ENCODE data around the gene KLHDC7B. TPM values are rescaled to one million over a fixed set of nuclear protein-coding genes. Genes with fewer than 3 reads are reported as not detected.
A peak's percentile ranks its signal among the peaks of the same experiment; 100 is the strongest.

Gene KLHDC7B
- total RNA-seq, 1 donor from 2014 or later: 0.10 TPM

DNA sequence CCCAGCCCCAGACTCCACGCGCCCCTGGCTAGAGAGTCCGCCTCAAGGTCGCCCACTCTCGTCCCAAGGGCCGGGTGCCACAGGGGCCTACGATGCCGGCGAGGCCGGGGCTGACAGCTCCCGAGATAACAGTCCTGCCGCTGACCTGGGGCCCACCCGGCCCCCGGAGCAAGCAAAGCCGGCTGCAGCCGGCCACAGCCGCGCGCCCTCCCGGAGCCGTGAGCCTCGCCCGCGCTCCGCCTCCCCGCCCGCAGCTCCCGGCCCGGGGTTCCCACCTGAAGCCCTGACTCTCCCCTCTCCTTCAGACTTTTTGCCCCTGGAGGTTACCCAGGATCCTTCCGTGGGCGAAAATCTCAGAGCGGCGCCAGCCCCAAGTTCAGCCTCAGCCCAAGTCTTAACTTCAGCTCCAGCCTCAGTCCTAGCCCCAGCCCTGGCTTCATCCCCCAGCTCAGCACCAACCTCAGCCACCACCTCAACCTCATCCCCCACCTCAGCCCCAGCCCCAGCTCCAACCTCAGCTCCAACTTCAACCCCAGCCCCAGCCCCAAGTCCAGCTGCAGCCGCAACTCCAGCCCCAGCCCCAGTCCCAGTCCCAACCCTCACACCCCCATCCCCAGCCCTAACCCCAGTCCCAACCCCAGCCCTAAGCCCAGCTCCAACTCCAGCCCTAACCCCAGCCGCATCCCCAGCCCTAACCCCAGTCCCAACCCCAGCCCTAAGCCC is 1.7 kb downstream of the KLHDC7B start:
- DNase-seq (ENCODE audit: low spot score): no peak

DNA sequence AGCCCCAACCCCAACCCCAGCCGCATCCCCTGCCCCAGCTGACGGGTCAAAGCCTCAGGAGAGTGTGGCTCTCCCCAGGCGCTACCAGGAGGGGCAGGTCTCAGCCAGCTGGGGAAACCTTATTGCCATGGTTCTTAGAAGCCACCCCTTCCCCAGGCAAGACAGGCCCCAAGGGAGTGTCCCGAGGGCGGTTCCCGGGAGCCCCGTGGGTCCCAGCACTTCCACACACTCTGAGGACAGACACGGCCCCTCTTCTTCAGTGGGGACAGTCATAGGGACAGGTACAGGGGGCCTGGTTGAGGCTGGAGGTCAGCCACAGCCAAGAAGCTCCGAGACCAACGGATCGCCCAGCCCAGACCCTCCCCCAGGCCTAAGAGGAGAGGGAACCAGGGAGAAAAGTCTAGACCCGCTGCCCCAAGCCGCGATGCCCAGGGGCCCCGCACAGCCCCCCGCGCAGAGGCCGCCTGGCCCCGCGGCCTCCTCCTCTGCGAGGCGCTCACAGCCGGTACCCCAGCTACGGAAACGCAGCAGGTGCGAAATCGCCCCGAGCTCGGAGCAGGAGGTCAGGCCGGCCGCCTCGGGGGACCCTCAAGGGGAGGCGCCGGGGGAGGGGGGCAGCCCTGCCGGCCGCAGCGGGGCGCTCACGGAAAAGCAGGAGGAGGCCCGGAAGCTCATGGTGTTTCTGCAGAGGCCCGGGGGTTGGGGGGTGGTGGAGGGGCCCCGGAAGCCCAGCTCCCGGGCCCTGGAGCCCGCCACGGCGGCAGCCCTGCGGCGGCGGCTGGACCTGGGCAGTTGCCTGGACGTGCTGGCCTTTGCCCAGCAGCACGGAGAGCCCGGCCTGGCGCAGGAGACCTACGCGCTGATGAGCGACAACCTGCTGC is 2.6 kb downstream of the KLHDC7B start:
- DNase-seq (ENCODE audit: low spot score): no peak

DNA sequence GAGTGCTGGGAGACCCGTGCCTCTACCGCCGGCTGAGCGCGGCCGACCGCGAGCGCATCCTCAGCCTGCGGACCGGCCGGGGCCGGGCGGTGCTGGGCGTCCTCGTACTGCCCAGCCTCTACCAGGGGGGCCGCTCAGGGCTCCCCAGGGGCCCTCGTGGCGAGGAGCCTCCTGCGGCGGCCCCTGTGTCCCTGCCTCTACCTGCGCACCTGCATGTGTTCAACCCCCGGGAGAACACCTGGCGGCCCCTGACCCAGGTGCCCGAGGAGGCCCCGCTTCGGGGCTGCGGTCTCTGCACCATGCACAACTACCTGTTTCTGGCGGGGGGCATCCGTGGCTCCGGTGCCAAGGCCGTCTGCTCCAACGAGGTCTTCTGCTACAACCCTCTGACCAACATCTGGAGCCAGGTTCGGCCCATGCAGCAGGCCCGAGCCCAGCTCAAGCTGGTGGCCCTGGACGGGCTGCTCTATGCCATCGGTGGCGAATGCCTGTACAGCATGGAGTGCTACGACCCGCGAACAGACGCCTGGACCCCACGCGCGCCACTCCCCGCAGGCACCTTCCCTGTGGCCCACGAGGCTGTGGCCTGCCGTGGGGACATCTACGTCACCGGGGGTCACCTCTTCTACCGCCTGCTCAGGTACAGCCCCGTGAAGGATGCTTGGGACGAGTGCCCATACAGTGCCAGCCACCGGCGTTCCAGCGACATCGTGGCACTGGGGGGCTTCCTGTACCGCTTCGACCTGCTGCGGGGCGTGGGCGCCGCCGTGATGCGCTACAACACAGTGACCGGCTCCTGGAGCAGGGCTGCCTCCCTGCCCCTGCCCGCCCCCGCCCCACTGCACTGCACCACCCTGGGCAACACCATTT is 3.5 kb downstream of the KLHDC7B start:
- DNase-seq (ENCODE audit: low spot score): no peak

DNA sequence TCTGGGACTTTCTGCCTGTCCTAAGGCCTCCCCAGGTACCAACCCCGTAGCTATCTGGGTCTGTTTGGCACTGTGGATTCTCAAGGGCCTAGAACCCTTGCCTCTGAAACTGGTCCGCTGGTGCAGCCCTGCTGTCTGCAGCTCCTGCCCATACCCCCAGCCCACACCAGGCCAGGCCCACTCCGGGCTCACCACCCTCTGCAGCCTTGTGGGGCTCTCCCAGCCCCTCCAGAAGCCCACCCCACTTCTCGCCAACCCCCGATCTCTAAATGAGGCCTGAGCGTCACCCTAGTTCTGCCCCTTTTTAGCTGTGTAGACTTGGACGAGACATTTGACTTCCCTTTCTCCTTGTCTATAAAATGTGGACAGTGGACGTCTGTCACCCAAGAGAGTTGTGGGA is 4.7 kb downstream of the KLHDC7B start:
- DNase-seq (ENCODE audit: low spot score): no peak

DNA sequence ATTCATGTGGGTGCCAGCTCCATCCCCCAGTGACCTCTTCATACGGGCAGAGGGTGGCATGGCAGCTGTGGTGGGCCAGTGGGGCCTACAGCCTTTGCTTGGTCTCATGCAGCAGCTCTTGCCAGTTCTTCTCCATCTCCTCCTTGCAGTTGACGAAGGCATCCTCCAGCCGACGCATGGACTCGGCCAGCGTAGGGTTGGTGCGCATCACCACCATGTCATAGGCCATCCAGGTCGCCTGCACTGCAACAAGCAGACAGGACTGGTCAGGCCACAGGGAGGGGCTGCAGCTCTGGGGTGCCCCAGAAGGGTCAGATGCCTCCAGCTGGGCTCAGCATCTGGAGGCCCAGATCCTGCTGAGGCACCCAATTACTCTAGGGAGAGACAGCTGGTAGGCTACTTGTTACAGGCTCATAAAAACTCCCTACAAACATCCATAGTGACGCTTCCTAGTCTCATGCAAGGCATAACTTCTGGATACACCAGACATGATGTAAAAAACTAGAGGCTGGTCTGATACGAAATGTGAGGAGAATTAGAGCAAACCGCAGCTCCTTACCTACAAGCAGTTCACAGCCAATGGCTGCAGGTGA is 5.6 kb downstream of the KLHDC7B start:
- no peak for DNase-seq (ENCODE audit: low spot score)

DNA sequence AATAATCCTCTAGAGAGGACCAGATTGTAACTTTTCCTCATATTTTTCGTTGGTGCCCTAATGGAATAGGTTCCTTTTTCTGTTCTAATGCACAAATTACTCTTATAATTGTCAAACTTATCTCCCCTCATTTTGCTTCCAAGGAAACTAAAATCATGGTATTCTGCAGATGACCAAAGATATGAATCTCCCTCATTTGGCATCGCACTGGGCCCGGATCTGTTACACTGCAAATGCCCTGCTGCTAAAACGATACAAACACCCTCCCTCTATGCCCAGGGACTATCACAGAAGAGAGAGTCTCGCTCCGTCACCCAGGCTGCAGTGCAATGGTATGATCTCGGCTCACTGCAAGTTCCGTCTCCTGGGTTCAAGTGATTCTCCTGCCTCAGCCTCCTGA is 7.6 kb downstream of the KLHDC7B start:
- DNase-seq (ENCODE audit: low spot score): no peak

DNA sequence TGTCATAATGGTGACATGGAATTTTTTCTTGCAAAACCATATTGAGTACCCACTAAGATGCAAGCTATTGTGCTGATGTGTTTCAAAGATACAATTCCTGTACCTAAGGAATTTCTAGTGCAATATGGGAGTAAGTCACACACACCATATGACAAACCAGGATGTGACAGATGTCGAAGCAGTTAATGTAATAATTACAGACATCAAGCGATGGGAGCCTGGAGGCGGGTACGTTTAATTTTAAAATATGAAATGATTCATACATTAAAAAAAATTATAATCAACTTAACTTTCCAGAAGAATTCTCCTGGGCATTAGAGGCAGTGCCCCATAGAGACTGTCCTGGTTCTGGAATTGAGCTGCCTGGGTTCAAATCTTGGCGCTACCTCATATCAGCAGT is 11.0 kb downstream of the KLHDC7B start:
- no peak for DNase-seq (ENCODE audit: low spot score)

DNA sequence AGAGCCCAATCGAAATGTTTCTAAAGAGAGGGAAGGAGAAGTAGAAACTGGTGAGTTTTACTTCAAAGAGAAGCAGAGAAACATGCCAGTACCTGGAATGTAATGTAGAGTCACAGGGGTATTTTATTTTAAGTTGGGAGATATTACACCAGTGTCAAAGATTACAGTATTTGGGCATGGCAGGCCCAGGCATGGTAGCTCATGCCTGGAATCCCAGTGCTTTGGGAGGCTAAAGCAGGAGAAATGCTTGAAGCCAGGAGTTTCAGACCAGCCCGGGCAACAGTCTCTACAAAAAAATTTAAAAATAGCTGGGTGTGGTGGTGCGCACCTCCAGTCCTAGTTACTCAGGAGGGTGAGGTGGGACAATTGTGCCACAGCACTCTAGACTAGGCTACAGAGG is 14.3 kb downstream of the KLHDC7B start:
- no peak for DNase-seq (ENCODE audit: low spot score)

DNA sequence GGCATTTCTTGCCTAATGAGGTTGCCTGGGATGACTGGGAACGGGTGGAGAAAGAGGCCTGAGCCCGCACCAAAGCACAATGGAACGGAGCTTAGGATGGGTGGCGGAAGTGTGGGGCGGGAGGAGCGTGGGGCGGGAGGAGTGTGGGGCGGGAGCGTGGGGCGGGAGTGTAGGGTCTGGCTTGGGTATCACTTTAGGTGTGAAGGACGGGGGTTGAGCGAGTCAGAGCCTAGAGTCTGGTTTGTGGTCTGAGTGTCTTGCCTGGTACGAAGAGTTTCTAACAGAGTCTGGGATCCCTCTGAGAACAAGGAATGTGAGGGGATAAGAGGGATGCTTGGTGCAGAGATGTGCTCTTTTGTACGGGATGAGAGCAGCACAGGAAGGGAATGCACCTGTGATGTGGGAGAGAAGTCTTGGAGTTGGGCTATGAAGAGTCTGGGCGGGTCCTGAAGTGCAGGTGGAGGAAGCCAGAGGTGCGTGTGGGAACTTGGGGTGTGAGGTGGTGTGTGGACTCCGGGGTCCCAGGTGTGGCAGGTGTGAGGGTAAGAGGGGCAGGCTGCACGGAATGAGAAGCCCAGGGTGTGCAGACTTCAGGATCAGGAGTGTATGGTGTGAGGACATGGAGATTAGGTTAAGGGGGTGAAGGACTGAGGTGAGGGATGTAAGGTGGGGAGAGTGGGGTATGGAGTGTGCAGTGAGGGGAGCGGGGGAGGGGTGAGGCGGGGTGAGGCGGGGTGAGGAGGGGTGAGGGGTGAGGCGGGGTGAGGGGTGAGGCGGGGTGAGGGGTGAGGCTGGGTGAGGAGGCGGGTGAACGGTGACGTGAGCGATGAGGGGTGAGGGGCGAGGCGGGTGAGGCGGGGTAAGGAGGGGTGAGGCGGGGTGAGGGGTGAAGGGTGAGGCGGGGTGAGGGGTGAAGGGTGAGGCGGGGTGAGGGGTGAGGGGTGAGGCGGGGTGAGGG is 16.0 kb downstream of the KLHDC7B start:
- no peak for DNase-seq (ENCODE audit: low spot score)

DNA sequence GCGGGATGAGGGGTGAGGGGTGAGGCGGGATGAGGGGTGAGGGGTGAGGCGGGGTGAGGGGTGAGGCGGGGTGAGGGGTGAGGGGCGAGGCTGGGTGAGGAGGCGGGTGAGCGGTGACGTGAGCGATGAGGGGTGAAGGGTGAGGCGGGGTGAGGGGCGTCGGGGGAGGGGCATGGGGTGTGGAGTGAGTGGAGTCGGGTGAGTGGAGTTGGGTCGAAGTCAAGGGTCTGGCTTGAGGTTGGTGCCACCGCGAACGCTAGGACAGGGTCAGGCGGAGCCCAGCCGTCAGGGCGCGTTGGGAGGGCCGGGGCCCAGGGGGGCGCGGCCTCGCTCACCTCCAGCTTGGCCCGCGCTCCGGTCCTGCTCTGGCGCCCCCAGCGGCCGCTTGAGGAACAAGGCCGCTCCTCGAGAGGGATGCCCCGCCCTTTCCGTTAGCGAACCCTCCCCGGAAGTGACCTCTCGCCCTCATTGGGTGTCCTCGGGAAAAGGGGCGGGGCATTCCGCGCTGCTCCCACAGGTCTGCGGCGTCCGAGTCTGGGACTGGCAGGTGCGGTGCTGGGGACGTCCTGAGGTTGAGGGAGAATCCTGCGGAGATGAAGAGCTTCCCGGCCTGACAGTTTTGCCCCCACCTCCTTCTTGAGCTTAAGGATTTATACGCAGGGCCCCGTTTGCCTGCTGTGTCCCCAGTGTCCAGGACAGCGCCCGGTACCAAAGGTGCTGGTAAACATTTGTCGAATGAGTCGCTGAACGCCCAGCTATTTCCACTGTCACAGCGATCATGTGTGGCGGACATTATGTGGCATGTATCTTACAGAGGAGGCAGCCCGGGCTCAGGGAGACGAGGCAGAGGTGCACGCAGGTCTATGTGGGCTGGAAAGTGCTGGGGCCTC is 17.1 kb downstream of the KLHDC7B start, which contains the start of gene SYCE3:
Gene SYCE3 (minus strand): TSS at position 397 of the 890 bp plus-strand sequence. CDS start 6,514 bp downstream, outside the sequence.
- peak; percentile 99 for DNase-seq (ENCODE audit: low spot score)

DNA sequence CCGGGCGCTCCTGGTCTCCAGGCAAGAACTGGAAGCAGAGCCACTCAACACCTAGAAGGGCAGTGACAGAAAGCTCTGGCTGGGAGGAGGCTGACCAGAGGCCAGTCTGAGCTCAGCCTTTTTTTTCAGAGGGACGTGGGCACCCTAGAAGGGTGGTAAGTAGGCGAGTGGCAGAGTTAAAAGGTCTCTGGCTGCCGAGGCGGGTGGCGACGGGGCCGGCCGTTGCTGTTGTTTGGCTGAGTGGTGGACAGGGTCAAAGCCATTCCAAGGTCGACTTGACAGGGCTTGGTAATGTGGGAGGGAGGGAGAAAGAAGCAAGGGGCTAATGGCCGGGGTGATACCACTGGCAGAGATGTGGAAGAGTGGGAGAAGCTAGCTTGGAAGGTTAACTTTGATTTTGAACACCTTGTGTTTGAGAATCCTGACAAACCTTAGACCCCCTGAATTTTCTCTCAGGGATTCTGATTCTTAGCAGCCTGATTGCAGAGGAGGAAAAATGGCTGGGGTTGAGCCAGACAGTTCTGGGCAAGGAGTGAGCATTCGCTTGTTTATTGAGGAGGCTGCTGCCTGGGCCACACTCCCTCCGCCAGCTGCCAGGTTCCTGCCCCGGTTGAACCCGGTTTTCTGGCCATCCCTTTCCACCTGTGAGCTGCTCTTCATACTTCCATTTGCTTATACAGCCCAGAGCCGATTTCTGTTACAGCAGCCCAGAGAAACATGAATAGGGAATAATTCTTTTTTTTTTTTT is 17.9 kb downstream of the KLHDC7B start:
- no peak for DNase-seq (ENCODE audit: low spot score)

DNA sequence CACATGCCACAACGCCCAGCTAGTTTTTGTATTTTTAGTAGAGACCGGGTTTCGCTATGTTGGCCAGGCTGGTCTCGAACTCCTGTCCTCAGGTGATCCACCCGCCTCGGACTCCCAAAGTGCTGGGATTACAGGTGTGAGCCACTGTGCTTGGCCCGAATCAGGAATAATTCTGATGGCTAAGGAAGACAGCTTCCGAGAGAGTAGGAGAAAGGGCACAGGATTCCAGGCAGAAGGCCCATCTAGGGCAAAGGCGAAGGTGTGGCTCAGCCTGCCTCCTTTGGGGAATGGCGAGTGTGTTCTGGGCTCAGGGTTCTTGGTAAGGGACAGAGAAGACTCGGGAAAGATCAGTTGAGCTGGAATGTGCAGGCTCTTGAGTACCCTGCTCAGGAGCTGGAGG is 18.6 kb downstream of the KLHDC7B start:
- no peak for DNase-seq (ENCODE audit: low spot score)

DNA sequence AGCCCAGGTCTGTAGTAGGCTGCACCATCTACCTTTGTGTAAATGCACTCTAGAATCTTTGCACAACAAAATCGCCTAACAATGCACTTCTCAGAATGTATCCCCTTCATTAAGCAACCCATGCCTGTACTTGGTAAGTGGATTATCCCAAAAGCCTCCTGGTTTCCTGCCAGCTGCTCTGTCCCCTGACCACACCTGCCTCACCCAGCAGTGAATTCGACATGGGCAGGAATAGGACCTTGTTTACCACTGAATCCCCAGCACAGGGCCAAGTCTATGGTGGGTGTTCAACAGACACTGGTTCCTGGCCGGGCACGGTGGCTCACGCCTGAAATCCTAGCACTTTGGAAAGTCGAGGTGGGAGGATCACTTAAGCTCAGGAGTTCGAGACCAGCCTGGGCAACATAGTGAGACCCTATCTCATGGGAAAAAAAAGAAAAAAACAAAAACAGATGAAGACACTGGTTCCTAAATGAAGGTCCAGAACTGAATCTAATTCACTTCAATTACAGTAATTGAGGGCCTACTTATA is 22.1 kb downstream of the KLHDC7B start:
- no peak for DNase-seq (ENCODE audit: low spot score)

DNA sequence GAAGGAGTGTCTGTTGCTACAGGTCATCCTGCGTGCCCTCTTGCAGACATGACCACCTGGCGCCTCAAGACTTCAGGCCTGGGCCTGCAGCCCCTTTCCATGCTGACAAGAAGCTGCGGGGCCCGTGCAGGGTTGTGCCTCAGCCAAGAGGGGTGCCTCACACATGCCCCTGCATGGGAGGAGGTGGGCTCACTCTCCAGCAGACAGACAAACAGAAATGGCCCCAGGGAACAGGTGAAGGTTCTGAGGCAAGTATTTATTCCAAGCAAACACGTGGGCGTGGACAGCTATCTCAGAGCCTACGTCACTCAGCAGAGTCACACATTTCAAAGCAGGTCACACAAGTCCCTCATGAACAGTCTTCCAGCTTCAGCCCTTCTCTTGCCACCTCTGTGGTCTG is 22.9 kb downstream of the KLHDC7B start:
- no peak for DNase-seq (ENCODE audit: low spot score)

DNA sequence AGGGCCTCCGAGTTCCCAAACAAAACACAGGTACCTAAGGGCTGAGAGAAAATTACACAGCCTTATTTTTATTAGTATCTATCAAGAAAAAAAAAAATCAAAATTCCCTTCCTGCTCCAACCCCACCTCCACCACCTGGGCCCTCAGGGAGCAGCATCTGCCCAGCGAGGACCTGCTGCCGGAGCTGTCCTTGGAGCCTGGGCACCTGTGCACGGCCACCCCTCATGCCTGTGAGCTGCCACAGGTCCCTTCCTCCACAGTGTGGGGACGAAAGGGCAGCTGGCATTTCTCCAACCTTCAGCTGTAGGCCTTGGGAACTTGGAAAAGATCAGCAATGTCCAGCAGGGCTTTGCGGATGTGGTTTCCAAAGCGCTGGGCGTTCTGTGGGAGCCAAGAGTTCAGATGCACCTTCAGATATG is 23.4 kb downstream of the KLHDC7B start:
- DNase-seq (ENCODE audit: low spot score): no peak

DNA sequence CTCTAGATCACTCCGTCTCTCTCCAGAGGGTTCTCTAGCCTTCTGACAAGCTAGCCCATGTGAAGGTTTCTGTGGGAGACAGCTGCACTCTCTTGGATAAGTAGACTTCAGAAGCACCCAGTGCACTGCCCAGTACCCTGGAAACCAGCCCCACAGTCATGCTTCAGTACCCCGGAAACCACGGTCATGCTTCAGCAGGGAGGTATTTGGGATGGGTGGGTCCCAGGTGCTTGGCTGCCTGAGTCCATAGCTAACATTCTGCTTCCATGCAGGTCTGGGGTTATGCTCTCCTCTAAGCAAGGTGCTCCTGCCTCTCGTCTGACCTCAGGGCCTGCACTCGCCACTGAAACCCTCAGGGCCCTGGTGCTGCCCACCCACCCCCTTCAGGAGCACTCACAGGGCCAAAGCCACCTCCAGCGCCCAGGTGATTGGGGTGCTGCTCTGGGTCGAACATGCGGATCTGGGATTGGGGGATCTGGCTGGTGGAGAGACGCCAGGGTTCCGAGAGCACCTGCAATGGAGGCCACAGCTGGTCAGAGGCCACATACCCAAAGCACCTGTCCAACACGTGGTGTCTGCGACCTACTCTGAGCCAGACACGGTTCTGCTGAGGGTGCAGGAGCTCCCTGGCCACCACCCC is 24.3 kb downstream of the KLHDC7B start:
- DNase-seq (ENCODE audit: low spot score): no peak

DNA sequence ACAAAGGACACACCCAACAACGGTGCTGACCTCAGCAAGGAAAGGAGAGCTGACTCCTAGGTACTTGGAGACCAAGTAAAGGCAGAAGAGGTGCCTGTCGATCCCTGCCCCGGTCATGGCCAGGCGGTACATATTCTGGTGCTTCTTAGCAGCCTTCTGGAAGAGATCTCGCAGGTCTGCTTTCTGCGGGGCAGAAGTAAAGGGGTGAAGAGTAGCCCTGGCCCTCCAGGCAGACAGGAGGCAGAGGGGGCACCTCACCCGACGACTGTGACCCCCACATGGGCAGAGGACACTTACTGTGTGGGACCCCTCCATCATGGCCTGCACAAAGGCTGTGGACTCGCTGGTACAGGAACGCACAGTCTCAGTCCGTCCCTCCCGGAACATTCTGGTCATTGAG is 25.2 kb downstream of the KLHDC7B start:
- no peak for DNase-seq (ENCODE audit: low spot score)

All from mesenteric fat pad (tissue), 1 donor.